Superior temporal gyrus (tissue), 1 donor: Measurements from ENCODE around the gene MAP10.

ENCODE experiments used
- DNase-seq: peaks from one replicate; pipeline ENCODE4 v3.0.0-alpha.2; 2016; ENCODE audit errors: extremely low spot score

The MAP10 gene

DNA sequence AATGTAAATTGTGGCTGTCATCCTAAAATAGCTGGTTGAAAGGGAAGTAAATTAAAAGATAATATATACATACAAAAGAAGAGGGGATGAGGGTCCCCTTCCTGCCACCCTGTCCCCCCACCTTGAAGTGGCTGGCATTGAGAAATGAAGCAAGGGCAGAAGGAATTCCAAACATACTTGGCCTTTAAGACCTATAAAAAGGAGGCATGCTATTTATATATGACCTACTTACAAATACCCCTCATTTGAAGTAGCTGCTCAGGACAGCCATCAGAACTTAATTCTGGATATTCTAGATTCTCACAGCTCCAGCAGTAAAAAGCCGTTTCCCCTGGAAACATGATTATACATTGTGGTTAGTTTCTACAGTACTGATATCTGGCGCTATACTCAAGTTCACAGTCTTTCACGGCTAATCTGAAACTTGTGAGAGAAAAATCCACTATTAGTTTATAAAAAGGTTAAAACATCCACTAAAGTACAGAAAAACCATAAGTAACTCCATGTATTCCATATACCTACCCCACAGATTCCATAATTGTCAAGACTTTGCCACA is 9.6 kb upstream of the MAP10 start:
- no peak for DNase-seq

DNA sequence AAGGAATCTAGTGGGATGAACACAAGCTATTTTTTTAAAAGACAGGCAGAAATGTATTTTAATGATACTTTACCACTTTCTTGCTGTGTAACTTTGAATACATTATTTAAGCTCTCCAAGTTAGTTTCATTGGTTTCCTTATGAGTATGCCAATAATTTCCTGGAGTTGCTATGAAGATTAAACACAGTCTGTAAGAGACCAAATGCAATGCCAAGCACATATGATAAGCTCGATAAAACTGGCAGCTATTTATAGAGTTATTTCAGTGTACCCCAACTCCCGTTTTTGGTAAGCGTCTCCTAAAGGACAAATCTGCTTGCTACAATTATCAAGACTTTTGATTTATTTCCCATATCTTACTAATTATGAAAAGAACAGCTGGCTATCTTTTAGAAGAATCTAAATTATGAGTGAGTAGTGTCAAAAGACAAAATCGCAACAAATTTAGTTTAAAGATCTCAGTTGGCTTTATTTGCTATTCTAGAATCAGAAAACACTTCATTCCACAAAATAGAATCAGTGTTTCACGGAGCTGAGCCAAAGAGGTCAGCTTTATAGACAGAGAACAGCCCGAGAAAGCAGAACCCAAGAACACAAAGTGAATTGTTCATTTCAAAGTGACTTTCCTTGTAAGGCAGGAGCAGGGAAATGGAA is 7.2 kb upstream of the MAP10 start:
- no peak for DNase-seq

DNA sequence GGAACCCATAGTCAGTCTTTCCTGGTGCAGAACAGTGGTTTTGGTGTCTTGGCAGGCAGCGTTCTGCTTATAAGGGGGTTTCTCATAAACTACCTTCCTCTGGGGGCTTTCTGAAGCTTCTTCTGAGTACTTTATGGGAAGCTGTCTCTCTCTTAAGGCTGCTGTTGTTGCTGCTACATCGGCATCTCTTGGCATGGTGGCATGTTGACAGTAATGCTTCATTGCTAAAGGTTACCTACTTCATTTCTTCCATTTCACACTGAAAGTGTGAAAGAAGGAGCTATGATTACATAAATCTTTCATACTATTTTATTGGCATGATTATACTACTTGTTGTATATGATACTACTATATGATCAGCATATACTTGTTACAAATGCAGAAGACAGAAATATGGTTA is 6.3 kb upstream of the MAP10 start:
- no peak for DNase-seq

DNA sequence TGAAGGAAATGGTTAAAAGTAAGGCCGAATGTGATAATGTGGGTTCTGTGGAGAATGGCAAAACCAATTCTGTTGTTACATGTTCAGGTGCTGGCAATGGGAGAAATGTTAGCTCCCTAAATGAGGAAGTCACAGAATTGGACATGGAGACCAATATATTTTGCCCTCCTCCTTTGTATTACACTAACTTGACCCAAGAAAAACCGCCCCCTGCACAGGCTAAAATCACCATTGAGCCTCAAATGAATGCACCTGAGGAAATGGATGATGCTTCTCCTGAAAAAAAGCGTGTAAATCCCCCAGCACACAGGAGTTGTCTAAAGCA is 932 bp downstream of the MAP10 start:
- DNase-seq: peak; percentile 42

DNA sequence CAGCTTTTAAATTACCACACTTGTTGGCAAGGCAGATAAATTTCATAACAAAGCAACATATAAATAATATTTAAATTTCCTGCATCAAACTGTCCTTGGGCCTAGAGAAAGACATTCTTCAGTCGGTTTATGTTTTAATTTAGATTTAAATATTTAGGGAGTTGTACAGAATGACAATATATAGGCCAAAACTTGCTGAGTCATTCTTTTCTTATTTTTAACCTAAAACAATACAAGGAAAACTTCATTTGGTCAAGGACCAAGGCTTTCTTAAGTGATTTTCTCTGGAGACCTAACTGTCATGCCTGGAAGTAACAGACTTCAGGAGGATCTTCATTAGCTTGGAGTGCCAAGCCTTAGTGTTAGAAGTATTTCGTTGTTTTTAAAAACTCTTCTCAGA is 5.6 kb downstream of the MAP10 start:
- DNase-seq: peak; percentile 13

DNA sequence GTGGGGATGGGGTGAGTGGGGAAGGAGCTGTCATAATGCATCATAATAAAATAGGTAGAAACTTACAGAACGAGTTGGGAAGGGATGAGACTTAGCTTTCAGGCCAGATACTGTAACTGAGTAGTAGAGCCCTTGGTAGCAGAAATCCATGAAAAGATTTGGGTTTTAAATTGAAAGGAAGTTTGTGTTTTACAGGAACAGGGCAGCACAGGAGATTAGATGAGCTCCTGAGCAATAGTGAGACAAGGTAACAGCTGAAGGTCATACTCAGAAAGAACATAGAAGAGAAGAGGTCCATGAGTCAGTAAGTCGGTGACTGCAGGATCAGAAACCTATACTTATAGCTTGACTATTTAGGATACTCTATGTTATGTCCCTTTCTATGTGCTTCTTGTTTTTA is 7.3 kb downstream of the MAP10 start:
- no peak for DNase-seq

DNA sequence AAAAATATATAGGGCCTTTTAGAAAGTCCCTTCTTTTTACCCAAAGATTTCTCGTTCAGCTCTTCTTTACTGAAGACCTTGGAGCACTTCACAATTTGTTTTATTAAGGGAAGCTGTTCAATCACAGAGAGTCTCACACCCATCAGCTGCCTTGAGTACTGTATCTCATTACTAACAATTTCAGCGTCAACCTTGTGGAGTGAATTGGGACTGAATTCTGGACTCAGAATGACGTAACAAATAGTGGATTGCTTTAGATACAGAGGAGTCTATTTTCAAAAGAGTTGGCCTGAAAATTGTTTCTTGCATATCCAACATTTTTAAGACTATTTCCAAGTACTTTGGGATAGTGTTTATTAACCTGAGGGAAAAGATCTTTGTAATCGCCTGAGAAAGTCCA is 7.9 kb downstream of the MAP10 start:
- DNase-seq: no peak

DNA sequence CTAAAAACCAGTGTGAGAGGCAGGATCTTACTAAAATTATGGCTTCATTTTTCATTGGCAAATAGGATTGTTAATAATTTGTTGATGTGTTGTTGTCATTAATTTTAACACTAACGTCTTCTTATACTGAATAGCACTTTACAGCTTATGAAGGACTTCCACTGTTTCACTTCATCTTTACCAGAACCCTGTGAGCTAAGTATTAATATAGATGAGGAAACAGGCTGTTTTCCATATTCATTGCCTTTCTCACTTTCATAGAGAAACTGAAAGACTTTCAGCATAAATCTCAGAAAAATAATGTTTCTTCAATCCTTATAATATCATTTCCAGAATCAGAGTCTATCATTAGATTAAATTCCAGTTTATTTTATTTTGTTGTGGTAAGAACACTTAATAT is 8.5 kb downstream of the MAP10 start:
- DNase-seq: peak; percentile 16

DNA sequence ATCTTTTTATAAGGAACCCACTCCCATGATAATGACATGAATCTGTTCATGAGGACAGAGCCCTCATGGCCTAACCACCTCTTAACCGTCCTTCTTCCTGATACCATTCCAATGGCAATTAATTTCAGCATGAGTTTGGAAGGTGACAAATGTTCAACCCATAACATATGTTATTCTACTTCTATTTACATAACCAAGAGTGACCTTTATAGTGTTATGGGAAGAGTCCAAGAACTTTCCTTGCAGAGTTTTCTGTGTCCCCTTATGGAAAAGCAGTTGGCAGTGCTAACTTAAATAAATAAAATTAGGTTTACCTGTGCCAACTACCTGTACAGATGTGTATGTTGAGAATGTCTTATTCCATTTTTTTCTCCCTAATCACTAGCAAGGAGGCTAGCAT is 11.1 kb downstream of the MAP10 start:
- no peak for DNase-seq

DNA sequence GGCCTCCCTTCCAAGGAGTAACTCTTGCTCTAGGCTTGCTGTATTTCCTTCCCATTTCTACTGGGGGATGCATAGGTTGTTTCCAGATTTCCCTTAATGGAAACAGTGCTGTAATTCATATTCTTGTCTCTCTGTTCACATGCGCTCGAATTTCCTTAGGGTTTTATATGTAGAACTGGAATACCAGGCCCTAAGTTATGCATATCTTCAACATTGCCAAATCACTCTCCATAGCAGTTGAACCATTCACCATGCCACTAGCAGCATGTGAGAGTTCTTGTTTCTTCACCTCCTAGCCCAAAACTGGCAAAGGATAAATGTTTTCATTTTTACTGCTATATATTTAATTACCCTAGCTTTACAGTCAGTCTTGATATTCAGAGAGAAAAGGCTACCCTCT is 12.8 kb downstream of the MAP10 start:
- no peak for DNase-seq

DNA sequence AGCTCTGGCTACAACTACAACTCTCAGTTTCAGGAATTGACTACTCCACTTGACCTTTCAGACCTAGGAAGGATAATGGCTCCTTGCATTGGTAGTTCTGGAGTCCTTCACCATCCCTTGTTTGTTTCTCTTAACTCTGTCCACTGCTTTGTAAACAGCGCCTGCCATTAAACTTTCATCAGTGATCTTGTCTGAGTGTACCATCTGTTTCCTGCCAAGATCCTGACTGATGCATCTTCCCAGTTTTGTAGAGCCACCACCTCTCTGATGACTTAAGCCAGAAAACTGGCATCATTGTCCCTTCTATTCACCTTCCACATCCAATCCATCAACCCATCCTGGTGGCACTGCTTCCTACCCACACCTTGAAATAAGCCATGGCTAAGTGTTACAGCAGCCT is 15.2 kb downstream of the MAP10 start:
- DNase-seq: no peak

DNA sequence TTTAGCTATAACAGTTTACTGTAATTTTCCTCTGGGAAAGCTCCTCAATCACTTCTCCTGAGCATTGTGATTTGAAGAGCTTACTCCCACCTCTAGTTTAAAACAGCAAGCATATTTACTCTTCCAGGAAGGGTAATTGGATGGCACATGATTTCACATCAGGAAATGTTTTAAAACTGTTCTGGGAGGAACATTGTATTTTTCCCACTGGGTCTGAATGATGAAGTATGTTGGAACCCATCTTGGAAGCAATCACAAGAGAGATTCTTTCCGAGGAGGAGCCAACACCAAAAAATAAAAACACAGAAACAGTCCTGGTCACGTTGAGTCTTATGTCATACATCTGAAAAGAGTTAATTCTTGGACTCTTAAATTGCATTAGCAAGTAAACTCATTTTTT is 17.3 kb downstream of the MAP10 start:
- DNase-seq: no peak

DNA sequence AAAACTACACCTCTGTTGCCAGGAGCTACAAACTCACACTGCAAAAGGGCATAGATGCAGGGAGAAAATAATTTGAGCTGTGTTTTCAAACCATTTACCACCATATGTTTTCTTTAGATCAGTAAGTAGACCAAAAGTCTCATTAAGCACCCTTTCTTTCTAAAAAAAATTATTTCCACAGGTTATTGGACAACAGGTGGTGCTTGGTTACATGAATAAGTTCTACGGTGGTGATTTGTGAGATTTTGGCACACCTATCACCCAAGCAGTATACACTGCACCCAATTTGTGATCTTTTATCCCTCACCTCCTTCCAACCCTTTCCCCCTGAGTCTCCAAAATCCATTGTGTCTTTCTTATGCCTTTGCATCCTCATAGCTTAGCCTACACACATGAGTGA is 21.1 kb downstream of the MAP10 start:
- no peak for DNase-seq

DNA sequence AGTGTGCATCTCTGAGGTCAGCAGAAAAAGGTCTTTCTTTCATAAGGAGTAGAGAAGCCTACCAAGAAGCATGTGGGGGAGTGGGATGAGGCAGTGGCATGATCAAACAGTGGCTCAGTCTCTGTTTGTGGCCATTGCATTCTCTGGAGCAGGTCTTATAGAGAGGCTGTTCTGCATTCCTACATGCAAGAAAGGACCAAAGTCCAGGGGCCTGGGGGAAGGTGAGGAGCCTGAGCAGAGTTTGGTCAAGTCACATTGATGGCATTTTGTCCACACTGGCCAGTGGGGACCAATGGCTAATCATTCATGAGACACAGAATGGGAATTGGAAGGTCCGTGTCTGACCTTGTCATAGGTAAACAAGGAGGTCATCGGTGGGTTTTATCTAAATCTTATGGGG is 25.4 kb downstream of the MAP10 start:
- DNase-seq: no peak

DNA sequence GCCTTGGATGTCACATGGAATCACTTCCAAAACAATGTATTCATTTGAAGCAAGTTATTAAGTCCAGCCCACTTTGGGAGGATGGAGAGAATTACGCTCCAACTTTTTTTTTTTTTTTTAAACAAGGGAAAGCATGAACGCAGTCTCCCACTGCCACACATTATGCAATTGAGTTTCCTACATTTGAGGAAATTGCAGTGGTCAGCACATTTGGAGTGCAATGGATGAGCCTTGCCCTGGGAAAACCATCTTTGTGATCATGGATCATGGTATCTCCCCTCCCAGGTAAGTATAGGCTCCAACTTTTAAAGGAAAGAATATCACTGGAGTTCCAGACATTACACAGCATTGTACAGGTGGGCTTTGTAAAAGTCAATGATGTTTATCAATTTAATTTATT is 26.7 kb downstream of the MAP10 start:
- DNase-seq: no peak

DNA sequence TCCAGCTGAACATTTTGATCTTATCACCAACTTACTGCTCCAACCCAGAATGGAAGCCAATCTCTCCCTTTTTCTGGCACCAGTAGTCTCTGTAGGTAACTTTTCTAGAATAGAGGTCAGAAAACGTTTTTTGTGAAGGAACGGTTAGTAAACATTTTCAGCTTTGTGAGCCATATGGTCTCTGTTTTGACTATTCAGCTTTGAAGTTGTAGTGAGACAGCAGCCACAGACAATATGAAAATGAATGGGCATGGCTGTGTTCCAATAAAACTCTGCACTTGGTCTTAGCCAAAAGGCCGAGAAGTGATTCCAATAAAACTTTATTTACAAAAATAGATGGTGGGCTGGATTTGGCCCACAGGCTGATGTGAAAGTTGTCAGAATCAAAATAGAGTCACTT is 28.9 kb downstream of the MAP10 start:
- DNase-seq: no peak

DNA sequence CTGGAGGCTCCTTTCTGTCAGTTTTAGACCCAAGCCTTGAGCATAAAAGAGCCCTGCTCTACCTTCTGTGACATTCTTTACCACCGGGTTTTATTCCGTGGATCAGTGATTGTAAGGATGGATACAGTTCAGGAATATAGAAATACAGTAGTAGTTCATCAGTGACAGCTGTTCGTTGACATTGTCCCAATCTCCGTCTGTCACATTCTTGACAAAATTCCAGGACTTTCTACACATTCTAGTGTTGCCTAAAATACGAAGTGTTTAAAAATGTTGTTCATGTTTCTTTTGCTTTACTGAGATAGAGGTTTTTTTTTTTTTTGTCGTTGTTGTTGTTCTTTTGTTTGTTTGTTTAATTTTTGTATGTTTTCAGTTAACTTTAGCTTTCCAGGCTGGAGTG is 29.9 kb downstream of the MAP10 start:
- no peak for DNase-seq

DNA sequence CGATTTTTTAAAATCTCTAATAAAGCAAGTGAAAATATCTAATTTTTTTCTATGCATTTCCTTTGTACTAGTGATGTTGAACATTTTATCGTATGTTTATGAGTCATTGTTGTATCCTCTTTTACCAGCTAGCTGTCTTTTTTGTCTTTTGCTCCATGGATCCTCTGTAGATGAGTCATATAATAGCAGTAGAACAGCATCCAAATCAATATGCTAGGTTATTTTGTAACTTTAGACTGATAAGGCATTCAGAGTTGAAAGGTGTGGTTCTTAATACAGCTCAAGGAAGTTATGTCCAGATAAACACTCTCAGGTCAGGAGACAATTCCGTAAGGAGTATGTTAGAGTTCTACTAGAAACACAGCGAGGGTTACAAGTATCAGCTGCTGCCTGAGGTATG is 31.9 kb downstream of the MAP10 start:
- no peak for DNase-seq

DNA sequence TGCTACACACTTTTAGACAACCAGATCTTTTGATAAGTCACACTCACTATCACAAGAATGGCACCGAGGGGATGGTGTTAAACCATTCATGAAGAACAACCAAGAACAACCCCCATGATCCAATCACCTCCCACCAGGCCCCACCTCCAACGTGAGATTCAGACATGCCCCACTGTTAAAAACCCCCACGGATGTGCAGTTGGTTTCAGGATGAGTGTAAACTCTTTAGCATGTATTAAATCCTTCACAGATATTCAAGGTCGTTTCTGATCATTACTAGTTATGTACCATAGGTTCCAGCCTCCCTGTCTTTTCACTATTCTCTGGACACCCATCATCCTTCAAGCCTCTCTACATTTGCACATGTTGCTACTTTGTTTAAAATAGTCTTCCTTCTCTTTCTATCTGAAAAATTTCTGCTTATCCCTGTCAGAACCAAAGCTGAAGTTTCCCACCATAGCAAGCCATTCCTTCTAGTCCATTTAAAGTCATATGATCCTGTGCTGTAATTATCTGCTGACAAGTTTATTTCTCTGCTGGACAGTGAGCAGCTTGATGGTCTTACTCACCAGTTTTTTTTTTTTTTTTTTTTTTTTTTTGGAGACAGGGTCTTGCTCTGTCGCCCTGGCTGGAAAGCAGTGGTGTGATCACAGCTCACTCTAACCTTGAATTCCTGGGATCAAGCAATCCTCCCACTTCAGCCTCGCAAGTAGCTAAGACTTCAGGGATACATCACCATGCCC is 36.8 kb downstream of the MAP10 start:
- no peak for DNase-seq

DNA sequence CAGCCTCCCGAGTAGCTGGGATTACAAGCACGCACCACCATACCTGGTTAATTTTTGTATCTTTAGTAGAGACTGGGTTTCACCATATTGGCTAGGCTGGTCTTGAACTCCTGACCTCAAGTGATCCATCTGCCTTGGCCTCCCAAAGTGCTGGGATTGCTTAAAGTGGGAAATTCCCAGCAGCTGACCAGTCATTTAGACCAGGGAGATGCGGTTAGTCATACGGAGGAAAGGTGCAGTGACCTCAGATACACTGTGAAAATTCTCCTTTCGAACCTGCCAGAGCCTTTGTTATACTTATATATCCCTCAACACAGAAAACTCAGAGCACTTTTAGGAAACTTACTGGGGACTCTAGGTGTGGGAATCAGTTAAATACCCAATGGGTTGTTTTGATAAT is 39.6 kb downstream of the MAP10 start:
- DNase-seq: no peak

DNA sequence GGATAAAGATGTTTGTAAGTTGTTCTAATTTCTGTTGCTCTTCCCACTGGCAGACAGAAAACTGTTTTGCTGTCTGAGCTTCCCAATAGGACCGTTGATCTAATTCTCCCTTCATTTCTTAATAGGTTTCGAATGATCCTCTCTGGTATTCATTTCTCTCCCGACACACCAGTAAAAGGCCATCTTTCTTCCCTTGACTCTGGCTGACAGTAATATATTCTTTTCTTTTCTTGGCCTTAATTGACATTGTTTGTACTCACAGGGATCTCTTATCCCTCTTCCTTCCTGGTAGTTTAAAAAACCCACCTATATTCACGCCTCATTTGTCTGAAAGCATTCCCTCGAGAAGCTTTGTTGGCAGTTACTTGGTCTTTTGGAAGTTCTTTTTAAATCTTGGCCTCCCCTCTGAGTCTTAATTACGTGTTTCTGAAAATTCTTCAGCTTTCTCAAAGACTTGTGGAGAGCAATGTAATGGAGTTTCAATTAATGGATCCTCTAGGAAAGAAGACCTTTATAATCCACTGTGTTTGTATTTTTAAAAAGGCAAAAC is 40.3 kb downstream of the MAP10 start:
- no peak for DNase-seq

DNA sequence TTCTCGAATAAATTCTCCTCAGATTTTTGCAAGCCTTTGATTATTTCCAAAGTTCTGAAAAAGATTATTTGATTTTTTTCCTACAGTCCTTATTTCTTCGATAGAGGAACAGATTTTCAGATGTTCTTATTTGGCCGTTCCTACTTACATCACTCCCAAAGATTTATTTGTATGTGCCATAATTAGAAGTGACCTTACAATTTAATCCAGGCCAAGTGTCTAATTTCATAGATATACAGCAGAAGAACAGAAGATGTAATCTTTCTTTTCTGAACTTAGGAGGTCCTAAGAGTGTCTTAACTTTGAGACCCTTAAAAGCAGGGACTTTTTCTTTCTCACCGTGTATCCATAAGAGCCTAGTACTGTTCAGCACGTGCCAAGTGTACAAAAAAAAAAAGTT is 46.3 kb downstream of the MAP10 start:
- DNase-seq: no peak
